H9 (cell line): ENCODE data around the gene KDM2B. TPM values are rescaled to one million over a fixed set of nuclear protein-coding genes. Genes with fewer than 3 reads are reported as not detected.

Source experiments
- DNase-seq: peaks from one replicate; pipeline ENCODE4 v3.0.0-alpha.2; 2017
- H2AFZ ChIP-seq: one replicate; pipeline ENCODE4 v1.6.1; 2013; ENCODE audit warnings: mild to moderate bottlenecking, low read length, control low read depth, moderate library complexity
- H2AK5ac ChIP-seq: 2 replicates; pipeline ENCODE4 v1.6.1; 2013; ENCODE audit warnings: low read length, control low read depth, mixed read lengths; ENCODE audit not compliant: insufficient read length
- H2BK120ac ChIP-seq: one replicate; pipeline ENCODE4 v1.6.1; 2013; ENCODE audit warnings: low read depth, mild to moderate bottlenecking, low read length, control low read depth, inconsistent platforms; ENCODE audit not compliant: poor library complexity, severe bottlenecking
- H2BK12ac ChIP-seq: 2 replicates; pipeline ENCODE4 v1.6.1; 2013; ENCODE audit warnings: low read length, control low read depth, mixed read lengths, low read depth; ENCODE audit not compliant: insufficient read length
- H2BK15ac ChIP-seq: 2 replicates; pipeline ENCODE4 v1.6.1; 2013; ENCODE audit warnings: low read depth, low read length, control low read depth
- H2BK20ac ChIP-seq: one replicate; pipeline ENCODE4 v1.6.1; 2013; ENCODE audit warnings: low read depth, mild to moderate bottlenecking, low read length, control low read depth, inconsistent platforms; ENCODE audit not compliant: poor library complexity, severe bottlenecking
- H2BK5ac ChIP-seq: 2 replicates; pipeline ENCODE4 v1.6.1; 2013; ENCODE audit warnings: low read length, control low read depth, mixed read lengths; ENCODE audit not compliant: insufficient read length
- H3K14ac ChIP-seq: 2 replicates; pipeline ENCODE4 v1.6.1; 2013; ENCODE audit warnings: low read length, control low read depth; ENCODE audit not compliant: insufficient read depth
- H3K18ac ChIP-seq: 2 replicates; pipeline ENCODE4 v1.6.1; 2013; ENCODE audit warnings: low read depth, mild to moderate bottlenecking, mixed read lengths, low read length, control low read depth; ENCODE audit not compliant: insufficient read length
- H3K23ac ChIP-seq: 2 replicates; pipeline ENCODE4 v1.6.1; 2013; ENCODE audit warnings: low read length, control low read depth, mixed read lengths, low read depth; ENCODE audit not compliant: insufficient read length
- H3K23me2 ChIP-seq: 2 replicates; pipeline ENCODE4 v1.6.1; 2013; ENCODE audit warnings: low read depth, mild to moderate bottlenecking, mixed read lengths, low read length, control low read depth; ENCODE audit not compliant: insufficient read length, poor library complexity, severe bottlenecking
- H3K27ac ChIP-seq: 2 replicates; pipeline ENCODE4 v1.5.1; 2013; ENCODE audit warnings: low read length, control low read depth, mixed read lengths, low read depth; ENCODE audit not compliant: insufficient read length
- H3K27me3 ChIP-seq: 2 replicates; pipeline ENCODE4 v1.6.1; 2013; ENCODE audit warnings: low read length, control low read depth, inconsistent platforms; ENCODE audit not compliant: insufficient read depth
- H3K4ac ChIP-seq: 2 replicates; pipeline ENCODE4 v1.6.1; 2013; ENCODE audit warnings: low read depth, mild to moderate bottlenecking, control low read depth, inconsistent platforms, low read length, moderate library complexity
- H3K4me1 ChIP-seq: 2 replicates; pipeline ENCODE4 v1.6.1; 2013; ENCODE audit warnings: low read length, control low read depth, inconsistent platforms; ENCODE audit not compliant: insufficient read depth
- H3K4me2 ChIP-seq: 2 replicates; pipeline ENCODE4 v1.6.1; 2013; ENCODE audit warnings: low read length, control low read depth, mixed read lengths; ENCODE audit not compliant: insufficient read length, insufficient read depth
- H3K56ac ChIP-seq: 2 replicates; pipeline ENCODE4 v1.6.1; 2013; ENCODE audit warnings: low read depth, mild to moderate bottlenecking, mixed read lengths, low read length, control low read depth; ENCODE audit not compliant: insufficient read length
- H3K79me1 ChIP-seq: 2 replicates; pipeline ENCODE4 v1.6.1; 2013; ENCODE audit warnings: low read depth, mild to moderate bottlenecking, moderate library complexity, low read length, control low read depth, inconsistent platforms; ENCODE audit not compliant: insufficient read depth, poor library complexity, severe bottlenecking
- H3K79me2 ChIP-seq: 2 replicates; pipeline ENCODE4 v1.6.1; 2013; ENCODE audit warnings: low read length, control low read depth, inconsistent platforms; ENCODE audit not compliant: insufficient read depth
- H3K9ac ChIP-seq: 2 replicates; pipeline ENCODE4 v1.6.1; 2013; ENCODE audit warnings: low read length, control low read depth, mixed read lengths; ENCODE audit not compliant: insufficient read length; ENCODE audit errors: extremely low read depth
- H3K9me3 ChIP-seq: one replicate; pipeline ENCODE4 v1.6.1; 2013; ENCODE audit warnings: low read depth, low read length, inconsistent platforms; ENCODE audit not compliant: control insufficient read depth
- H3T11ph ChIP-seq: one replicate; pipeline ENCODE4 v1.6.1; 2013; ENCODE audit warnings: mild to moderate bottlenecking, low read length, control low read depth, inconsistent platforms
- H4K20me1 ChIP-seq: one replicate; pipeline ENCODE4 v1.6.1; 2013; ENCODE audit not compliant: control insufficient read depth, insufficient read length, insufficient read depth
- H4K5ac ChIP-seq: 2 replicates; pipeline ENCODE4 v1.6.1; 2013; ENCODE audit warnings: low read depth, mild to moderate bottlenecking, mixed read lengths, low read length, control low read depth; ENCODE audit not compliant: insufficient read length
- H4K8ac ChIP-seq: replicated peaks from 2 replicates; pipeline ENCODE4 v1.6.1; 2013; ENCODE audit warnings: low read length, control low read depth, mixed read lengths, low read depth; ENCODE audit not compliant: insufficient read length
- H4K91ac ChIP-seq: 2 replicates; pipeline ENCODE4 v1.6.1; 2013; ENCODE audit warnings: low read depth, mild to moderate bottlenecking, moderate library complexity, mixed read lengths, low read length, control low read depth; ENCODE audit not compliant: insufficient read length
- H3K27ac Mint-ChIP-seq, 3 experiments: 2 replicates in 2 of 3; 3 replicates in 1 of 3; pipeline ENCODE4 v1.8.0; 2020 to 2021; ENCODE audit warnings: mixed read lengths in 3 of 3, mild to moderate bottlenecking in 1 of 3, moderate library complexity in 1 of 3
- H3K27me3 Mint-ChIP-seq: 2 replicates; pipeline ENCODE4 v1.8.0; 2021; ENCODE audit warnings: low read depth, mild to moderate bottlenecking, moderate library complexity, mixed read lengths
- H3K36me3 Mint-ChIP-seq, 3 experiments: 2 replicates in 2 of 3; 3 replicates in 1 of 3; pipeline ENCODE4 v1.8.0; 2020 to 2021; ENCODE audit warnings: low read depth in 3 of 3, mixed read lengths in 3 of 3; ENCODE audit not compliant: insufficient read depth in 1 of 3
- H3K4me1 Mint-ChIP-seq, 2 experiments: 2 replicates each; pipeline ENCODE4 v1.8.0; 2020; ENCODE audit warnings: mixed read lengths in 2 of 2
- H3K4me3 Mint-ChIP-seq, 2 experiments: 2 replicates in 1 of 2; 3 replicates in 1 of 2; pipeline ENCODE4 v1.8.0; 2020 to 2021; ENCODE audit warnings: mild to moderate bottlenecking in 2 of 2, mixed read lengths in 2 of 2, moderate library complexity in 1 of 2
- H3K9me3 Mint-ChIP-seq, 2 experiments: 2 replicates in 1 of 2; 3 replicates in 1 of 2; pipeline ENCODE4 v1.8.0; 2020; ENCODE audit warnings: mild to moderate bottlenecking in 2 of 2, mixed read lengths in 2 of 2, moderate library complexity in 1 of 2
- total RNA-seq: library from RNA; stranded (reverse); gene quantifications from 2 replicates; pipeline ENCODE4 v1.2.1, GENCODE V29; 2021
- TF ChIP-seq, protein P1 (sequence below): fragments of 200-600 bp; sonication (generic); conservative IDR thresholded peaks from 3 replicates; pipeline ENCODE4 v1.8.0; 2021; ENCODE audit warnings: antibody characterized with exemption, mild to moderate bottlenecking

The KDM2B gene
- total RNA-seq, 1 experiment from 2014 or later, result 143 TPM

DNA sequence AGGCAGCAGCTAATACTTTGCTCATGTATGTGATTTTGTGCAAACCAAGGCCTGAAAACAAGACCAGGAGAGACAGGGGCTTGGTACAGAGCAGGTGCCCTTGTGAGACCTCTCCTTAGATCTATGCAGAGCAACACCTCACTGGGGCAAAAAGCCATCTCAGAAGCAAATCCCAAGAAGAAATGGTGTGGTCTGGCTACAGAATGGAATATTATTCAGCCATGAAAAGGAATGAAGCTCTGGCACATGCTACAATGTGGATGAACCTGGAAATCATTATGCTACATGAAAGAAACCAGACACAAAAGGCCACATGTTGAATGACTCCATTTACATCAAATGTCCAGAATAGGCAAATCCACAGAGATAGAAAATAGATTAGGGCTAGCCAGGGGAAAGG is 61.6 kb downstream of the KDM2B start:
- TF ChIP-seq, protein P1, sequence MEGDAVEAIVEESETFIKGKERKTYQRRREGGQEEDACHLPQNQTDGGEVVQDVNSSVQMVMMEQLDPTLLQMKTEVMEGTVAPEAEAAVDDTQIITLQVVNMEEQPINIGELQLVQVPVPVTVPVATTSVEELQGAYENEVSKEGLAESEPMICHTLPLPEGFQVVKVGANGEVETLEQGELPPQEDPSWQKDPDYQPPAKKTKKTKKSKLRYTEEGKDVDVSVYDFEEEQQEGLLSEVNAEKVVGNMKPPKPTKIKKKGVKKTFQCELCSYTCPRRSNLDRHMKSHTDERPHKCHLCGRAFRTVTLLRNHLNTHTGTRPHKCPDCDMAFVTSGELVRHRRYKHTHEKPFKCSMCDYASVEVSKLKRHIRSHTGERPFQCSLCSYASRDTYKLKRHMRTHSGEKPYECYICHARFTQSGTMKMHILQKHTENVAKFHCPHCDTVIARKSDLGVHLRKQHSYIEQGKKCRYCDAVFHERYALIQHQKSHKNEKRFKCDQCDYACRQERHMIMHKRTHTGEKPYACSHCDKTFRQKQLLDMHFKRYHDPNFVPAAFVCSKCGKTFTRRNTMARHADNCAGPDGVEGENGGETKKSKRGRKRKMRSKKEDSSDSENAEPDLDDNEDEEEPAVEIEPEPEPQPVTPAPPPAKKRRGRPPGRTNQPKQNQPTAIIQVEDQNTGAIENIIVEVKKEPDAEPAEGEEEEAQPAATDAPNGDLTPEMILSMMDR, result no peak

More for the DNA sequence above, 61.6 kb downstream of the KDM2B start:
- H3K4me2 ChIP-seq, result no peak overlapping the region
- H2BK20ac ChIP-seq, result no peak overlapping the region
- no peak overlapping the region for H3T11ph ChIP-seq
- H3K14ac ChIP-seq, result no peak overlapping the region
- no peak overlapping the region for H2BK15ac ChIP-seq
- peaks cover 5% of the 10 kb centered on the region for H4K20me1 ChIP-seq
- no peak overlapping the region for H2AFZ ChIP-seq
- no peaks in the 10 kb centered on the region for H3K9me3 ChIP-seq
- DNase-seq, result no peak
- H3K56ac ChIP-seq, result no peak overlapping the region
- no peak overlapping the region for H4K91ac ChIP-seq
- H2BK12ac ChIP-seq, result no peak overlapping the region
- no peak overlapping the region for H3K23ac ChIP-seq
- no peaks in the 10 kb centered on the region for H3K23me2 ChIP-seq
- Mint-ChIP-seq H3K36me3 (peaks cover 35 to 68% (median 57%) of the 10 kb centered on the region in 3 experiments; a peak in 6 of 7 replicates), H3K4me3 (no peak overlapping the region), H3K27me3 (no peaks in the 10 kb centered on the region), H3K27ac (no peak overlapping the region), H3K9me3 (peaks cover 4 to 6% of the 10 kb centered on the region in 2 experiments), H3K4me1 (peaks cover 17 to 44% of the 10 kb centered on the region in 2 experiments)
- H3K4me1 ChIP-seq, result no peaks in the 10 kb centered on the region
- no peak overlapping the region for H2BK120ac ChIP-seq
- no peak overlapping the region for H3K18ac ChIP-seq
- H4K8ac ChIP-seq, result no peak overlapping the region
- no peak overlapping the region for H4K5ac ChIP-seq
- no peak overlapping the region for H2AK5ac ChIP-seq
- H3K79me2 ChIP-seq, result no peaks in the 10 kb centered on the region; the same call in 1 of the 2 replicates
- H3K27ac ChIP-seq, result no peak overlapping the region
- no peaks in the 10 kb centered on the region for H3K79me1 ChIP-seq
- no peak overlapping the region for H3K4ac ChIP-seq
- no peaks in the 10 kb centered on the region for H3K27me3 ChIP-seq
- H3K9ac ChIP-seq, result no peak overlapping the region
- H2BK5ac ChIP-seq, result no peak overlapping the region
